GM18873 (cell line): ENCODE results near the gene DDX24.

Source experiments
- ATAC-seq: cut with Tn5 transposase; IDR thresholded peaks from one replicate; pipeline ENCODE4 v1.9.1; 2021; ENCODE audit warnings: mild to moderate bottlenecking, moderate library complexity, moderate number of reproducible peaks; ENCODE audit not compliant: unreplicated experiment, low FRiP score

Gene DDX24

DNA sequence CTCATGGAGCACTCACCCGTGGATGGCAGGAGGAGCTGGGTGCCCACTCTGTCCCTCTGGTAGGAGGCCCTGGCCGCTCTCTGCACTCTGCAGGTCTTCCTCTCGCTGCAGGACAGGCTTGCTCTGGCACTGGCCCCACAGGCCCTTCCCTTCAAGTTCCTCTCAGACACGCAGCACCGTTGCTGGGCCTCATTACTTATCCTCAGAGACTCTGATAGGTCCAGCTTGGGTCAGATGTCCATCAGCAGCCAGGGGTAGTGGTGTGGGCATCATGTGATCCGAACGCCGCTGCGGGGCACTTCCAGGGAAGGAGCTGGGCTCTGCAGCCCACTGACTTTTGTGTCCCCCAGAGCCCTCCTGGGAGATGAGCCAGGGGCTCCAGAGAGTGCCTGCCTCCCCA is 43.0 kb downstream of the DDX24 start:
- no peak for ATAC-seq

DNA sequence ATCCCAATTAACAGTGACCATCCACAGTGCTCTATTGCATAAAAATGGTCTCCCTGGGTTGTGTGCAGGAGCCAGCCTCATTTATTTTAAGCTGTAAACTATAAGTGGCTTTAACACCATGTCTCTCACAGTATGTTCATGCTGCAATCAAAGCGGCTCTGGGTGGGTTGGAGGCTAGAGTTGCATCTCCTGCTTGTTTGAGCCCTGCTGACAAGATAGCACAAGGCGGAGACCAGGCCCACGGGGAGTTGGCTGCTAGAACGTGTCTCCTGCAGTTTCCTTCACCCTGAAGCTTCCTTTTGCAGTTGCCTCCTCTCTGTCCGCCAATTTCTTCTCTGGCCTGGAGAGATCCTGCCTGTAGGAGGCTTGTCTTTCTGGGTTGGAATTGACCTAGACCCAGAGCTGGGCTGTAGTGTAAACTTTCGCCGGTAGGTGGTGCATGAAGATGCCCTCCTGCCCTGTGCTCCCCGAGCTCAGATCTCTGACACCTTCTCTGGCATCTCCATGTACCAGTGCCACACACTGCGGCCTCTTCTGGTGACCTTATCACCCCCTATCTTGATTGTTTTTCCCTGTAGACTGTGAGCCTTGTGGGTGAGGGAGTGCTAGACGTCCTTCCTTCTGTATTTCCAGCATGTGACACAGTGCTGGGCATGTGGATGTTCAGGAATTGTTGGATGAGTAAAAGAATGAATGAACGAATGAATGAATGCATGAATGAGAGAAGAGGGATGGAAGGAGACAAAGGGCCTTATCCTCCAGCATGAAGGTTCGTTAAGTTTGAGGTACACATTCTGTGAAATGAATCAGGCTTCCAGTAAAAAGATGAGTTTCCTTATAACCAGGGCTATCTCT is 44.5 kb downstream of the DDX24 start:
- peak; percentile 77 for ATAC-seq

DNA sequence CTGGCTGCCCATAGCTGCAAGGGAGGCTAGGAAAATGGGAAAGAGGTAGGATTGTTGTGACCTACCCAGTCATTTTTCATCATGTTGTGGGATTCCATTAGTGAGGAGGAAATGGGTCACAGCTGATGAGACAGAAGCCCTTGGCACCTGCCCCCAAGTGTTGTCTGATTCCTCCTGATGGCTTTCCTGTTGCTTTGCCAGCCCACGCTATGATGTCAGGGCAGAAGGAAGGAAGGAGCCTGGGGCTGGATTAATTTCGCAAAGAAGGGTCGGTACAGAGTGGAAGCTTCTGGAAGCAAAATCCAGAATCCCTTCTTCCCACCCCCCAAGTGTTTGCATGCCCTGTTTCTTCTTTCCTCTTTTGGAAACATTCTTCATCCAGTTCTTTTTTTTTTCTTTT is 46.1 kb downstream of the DDX24 start:
- no peak for ATAC-seq

DNA sequence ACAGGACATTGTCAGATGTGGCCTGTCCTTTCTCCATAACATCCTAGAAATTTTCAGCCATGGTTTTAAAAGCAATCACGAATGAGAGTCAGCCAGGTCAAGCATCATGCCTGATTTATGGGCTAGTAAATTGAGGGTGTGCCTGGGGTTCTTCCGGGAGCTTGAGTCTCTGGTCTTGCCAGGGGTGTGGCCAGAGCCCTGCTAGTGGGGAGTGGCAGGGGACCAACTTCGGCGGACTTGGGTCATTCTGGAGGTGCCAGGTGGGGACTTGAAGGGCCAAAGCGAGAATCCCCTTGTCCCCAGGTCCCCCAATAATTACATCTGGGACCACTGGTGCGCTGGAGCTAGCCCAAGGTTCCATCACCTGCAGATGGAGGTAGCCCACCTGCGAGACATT is 49.1 kb downstream of the DDX24 start:
- no peak for ATAC-seq

DNA sequence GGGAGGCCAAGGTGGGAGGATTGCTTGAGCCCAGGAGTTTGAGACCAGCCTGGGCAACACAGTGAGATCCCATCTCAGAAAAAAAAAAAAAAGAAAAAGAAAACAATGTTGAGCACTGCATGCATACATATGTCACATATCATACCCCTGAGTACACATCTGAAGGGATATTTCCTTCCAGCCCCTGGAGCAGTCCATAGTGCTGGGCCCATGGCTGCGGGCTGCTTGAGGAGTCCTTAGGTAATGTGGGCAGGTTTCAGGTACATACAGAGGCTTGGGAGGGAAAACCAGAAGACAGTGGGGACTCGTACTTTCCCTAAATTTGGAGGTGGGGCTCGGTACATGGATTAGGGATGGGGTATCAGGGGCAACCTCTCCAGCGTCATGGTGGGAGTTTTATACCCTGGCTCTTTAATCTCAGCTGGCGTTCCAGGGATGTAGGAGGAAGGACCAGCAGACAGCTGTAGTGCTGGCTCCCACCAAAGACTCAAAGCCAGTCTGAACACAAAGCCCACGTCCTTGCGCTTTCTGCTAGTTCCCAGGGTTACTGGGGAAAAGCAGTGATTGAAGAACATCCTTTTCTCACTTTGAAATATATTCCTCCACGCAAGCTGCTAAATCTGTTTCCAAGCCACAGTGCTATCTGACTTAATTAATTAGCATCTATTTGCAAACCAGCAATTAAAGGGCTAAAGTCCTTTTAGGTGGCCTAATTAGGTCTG is 49.7 kb downstream of the DDX24 start:
- no peak for ATAC-seq

DNA sequence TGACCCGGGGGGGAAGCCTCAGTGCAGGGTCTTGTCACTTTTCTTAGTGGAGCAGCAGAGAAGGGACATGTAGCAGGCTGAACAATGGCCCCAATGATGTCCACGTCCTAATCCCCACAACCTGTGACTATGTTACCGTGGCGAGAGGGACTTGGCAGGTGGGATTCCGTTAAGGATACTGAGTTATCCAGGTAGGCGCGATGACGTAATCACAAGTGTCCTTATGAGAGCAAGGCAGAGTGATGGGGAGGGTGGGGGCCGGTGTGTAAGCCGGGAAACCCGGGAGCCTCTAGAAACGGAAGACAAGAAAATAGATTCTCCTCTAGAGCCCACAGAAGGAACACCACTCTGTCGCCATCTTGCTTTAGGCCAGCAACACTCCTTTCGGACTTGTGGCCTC is 50.4 kb downstream of the DDX24 start:
- ATAC-seq, result no peak

DNA sequence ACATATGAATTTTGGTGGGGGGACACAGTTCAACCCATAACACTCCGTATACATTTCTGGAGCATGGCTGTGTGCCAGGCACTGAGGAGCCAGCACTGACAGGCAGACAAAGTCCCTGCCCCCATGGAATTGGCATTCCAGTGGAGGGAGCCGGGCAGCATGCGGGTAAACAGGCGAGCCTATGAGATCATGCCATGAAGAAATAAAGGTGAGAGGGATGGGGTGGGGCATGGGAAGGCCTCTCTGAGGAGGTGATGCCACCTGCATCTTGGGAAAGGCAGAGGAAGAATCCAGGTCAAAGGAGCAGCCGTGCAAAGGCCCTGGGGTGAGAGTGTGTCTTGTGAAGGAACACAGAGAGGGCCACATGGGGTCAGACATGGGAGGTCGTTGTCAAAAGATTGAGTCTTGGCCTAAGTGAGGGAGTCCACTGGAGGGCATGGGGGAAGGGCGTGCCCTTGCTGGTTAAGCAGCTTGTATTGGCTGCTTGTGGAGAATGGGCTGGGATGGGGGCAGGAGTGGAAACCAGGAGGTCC is 51.3 kb downstream of the DDX24 start:
- no peak for ATAC-seq

DNA sequence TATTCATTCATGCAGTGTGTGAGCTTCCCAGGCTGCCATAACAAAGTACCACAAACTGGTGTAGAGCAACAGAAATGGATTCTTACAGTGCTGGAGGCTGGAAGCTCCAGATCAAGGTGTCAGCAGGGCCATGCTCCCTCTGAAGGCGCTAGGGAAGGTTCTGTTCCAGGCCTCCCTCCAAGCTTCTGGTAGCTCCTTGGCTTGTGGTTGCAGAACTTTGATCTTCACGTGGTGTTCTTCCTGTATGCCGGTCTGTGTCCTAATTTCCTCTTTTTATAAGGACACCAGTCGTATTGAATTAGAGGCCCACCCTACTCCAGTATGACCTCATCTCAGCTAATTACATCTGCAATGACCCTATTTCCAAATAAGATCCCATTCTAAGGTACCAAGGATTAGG is 51.7 kb downstream of the DDX24 start:
- no peak for ATAC-seq

DNA sequence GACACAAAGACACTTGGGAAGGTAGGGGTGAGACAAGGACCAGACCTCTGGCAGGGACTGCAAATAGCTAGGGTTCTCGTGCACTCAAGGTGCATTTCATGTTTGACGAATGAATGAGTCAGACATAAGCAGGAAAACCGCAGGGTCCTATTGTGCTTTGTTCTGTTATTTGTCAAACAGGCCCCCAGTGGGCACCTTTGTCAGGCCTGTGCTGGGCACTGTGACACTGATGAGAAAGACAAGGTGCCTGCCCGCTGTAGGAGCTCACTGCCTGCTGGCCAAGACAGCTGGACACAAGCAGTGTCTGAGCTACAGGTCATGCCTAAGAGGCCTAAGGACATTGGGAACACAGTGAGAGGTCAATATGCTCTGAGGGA is 52.6 kb downstream of the DDX24 start:
- no peak for ATAC-seq

DNA sequence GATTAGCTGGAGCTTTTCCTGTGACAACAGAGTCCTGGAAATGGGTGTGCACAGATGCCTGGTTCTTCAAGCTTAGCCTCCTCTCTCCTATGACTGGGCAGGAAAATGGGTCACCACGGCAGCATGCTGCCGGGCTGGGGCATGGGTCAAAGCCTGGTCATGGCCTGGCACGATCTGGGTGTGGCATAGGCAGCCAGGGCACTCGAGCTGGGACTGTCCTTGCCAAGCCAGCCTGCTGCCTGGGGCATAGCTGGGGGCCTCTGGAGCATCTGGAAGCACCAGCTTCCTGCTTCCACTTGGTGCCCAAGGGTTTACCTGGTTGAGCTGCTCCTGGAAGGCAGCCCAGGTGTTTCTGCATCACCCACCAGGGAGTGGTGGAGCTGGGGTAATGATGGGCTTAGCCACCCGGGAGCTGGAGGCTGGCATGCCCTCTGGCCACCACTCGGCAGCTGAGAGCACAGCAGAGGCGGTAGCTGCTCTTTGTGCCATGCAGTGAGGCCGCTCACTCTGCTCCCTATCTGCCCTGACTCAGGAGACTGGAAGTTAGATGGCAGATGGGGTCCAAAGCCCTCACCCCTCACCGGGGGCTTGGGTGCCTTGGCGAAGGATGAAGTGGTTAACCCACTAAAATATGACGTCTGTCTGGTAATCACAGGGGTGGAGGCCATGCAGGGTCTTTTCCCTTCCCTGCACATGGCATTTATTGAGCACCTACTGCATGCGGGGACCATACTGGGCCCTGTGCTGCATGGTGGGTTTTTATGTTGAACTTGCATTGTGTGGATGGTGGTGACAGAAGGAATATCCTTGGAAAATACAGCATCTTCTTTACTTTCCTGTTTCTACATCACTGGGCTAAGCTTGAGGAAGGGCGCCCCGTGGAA is 53.2 kb downstream of the DDX24 start:
- ATAC-seq, result no peak

DNA sequence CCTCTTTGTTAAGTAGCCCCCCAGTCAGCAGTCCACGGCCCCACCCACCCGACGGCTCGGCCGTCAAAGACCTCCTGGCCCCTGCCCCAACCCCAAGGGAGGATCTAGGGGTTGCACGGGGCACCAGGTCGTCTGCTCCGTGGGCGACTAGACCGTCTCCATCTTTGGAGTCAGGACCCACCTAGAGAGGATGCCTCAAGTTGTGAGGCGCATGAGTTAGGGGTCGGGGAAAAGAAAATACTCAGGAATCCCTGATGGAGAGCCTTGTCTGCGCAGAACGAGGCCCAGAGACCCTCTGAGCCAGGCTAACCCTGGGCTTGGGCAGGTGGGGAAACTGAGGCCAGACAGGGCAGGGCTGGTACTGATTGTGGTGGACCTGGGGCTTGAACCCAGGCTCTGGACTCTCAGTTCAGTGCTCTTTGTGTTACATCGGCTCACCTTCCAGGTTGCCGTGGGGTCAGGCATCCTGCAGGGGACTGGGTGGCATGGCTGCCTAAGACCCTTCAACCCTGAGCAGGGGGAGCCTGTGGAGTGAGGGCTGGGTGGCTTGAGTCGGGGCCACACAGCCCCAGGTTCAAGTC is 54.0 kb downstream of the DDX24 start:
- ATAC-seq, result no peak

DNA sequence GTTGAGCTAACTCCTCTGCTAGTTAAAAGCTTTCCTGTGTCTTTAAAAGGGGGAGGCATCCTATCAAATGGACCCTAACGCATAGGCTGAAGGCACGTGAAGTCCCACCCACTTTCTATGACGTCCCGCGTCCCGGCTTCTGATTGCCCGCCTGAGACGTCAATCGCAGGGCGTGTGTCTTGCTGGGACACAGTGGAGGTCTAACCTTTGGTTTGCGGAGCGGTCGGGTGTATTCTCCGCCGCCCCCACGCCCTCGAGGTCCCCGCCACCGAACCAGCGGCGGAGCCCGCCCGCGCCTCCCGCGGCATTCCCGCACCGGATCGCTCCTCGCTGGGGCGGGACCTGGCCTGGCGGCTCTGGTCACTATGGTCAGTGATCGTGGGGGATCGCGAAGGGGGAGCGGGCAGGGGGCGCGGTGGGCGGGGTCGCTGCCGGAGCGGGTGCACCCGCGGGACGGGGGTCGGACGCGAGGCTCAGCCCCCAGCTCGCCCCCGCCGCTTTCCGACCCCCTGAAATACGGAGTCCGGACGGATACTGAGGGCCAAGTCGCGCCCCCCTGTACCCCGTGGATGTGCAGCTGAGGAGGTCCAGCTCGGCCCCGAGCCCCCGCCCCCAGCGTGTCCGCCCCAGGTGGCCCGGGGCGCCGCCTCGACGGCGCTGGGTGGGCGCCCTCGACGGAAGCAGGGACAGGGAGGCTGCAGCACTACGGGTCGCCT is 54.7 kb downstream of the DDX24 start, which contains the start of gene OTUB2:
Gene OTUB2, plus strand, starts transcription at position 168 of the 716 bp plus-strand sequence. Its CDS starts 198 bp downstream, at position 366.
- ATAC-seq, result peak; percentile 100

DNA sequence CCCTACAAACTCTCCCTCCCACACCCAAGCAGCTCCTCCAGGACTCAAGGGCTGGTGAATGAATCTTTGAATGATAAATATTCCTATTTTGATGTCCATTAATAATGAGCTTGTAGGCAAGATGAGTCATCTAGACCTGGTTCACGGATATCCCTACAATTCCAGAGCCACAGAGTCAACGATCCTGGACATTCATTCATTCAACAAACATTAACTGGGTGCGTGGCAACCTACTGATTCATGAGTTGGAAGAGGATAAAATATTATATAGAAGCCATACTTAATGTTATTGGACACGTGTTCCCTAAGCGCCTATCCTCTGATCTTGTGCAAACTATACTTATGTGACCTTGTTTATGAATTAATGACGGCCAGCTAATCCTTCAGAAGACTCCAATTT is 55.3 kb downstream of the DDX24 start:
- ATAC-seq, result no peak

DNA sequence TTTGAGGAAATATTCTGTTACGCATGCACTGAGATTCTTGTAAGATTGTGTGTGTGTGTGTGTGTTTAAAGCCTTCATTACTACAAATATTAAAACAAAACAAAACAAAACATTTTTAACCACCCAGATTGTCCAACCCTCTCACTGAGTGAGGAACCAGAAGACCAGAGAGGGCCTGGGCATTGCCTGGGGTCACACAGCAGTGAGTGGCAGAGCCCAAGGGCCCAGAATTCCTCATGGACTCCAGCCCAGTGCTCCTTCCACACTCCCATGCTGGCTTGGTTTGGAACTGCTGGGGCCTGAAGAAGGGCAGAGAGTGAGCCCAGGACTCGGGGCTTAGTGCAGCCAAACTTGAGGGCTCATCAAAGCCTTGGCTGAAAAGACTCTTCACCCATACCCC is 56.5 kb downstream of the DDX24 start:
- ATAC-seq, result no peak

DNA sequence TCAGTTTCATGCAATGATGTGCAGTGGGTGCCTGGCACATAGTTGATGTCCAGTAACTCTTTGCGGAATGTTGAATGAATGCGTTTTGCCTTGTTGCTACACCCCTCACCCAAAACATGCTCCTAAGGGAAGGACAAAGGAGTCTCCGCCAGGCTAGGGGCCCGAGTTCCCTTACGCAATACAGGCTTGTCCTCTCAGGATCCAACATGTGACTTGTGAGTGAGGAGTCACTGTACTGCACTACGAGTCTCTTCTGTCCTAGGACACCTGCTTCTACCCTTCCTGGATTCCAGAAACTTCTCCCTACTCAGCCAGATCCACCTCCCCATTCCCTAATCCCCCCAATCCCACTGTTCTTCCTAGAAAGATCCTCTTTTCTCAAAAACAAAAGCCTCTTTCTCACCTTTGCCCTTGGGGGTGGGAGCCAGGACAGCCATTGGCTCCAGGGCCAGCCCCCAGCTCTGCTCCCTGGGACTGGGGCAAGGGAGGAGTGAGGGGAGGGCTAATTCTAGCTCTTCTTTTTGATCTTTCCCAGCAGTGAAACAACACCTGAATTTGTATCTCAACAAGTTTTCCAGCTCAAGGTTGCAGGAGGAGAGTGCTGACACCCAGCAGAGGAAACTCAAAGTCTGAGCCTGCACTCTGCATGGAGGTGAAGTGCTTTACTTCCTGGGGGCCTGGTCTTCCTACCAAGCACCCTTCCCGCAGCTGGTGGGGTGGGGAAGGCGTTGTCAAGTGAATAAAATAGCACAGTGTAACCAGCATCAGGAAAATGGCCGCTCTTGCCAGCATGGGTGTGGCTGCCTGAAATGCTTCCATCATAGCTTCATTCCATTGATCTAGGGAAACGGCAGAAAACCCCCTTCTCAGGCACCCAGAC is 58.2 kb downstream of the DDX24 start:
- no peak for ATAC-seq

DNA sequence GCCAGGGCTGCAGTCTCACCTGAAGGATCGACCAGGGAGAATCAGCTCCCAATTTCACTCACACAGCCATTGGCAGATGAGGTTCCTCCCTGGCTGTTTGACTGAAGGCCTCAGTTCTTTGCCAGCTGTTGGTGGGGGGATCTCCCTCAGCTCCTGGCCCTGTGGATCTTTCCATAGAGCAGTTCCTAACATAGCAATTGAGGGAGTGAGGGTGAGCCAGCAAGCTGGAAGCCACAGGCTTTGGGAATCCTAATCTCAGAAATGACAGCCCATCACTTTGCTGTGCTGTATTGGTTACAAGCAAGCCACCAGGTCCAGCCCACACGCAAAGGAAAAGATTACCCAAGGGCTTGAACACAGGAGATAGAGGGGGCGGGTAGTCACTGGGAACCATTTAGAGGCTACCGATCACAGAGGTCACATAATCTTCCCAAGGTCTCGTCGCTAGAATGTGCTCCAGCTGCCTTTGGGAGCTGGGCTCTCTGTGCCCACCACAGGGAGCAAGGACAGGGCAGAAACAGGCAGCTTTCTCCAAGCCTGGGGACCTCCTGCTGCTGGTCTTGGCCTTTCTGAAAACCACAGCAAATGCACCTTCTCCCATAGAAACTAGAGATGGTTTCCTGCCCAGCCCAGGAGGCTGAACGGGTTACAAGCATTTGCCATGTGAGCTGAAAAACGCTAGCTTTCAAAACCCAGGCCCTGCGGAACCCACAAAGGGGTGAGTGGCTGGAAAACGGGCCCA is 59.4 kb downstream of the DDX24 start:
- ATAC-seq, result no peak

DNA sequence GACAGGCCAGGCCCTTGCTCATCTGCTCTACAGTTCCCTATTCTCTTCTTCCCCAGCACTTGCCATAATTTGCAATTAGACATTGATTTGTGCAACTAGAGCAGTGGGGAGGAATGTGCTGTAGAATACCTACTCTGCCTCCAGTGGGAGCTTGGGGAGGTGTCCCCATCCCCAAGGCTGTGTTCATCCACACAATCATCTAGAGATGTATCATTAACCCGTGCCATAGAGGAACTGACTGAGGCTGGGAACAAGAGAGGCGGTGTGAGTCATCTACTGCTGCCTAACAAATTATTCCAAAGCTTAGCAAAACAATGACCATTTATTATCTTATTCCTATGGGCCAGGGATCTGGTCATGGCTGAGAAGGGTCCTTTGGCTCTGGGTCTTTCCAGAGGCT is 60.0 kb downstream of the DDX24 start:
- no peak for ATAC-seq

DNA sequence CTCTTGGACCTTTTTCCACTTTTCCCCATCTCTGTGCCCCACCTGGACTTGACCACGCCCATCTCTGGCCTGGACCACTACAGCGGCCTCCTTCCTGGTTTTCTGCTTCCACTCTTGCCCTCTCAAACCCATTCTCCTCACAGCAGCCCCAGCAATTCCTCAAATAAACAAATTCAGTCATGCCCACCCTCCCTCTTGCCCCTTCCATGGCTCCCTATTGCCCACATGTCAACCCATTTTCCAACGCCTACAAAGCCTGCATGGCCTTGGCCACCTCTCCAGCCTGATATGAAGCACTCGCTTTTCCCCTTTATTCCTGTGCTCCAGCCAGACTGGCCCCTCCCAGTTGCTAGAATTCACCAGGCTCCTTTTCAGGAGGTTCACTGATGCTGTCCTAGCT is 60.7 kb downstream of the DDX24 start:
- ATAC-seq, result no peak
